B cell (primary cell): ENCODE data around the gene ADGRV1. TPM values are rescaled to one million over a fixed set of nuclear protein-coding genes. Genes with fewer than 3 reads are reported as not detected.

Source experiments
- ATAC-seq: fragments of 200-7000 bp; cut with Tn5 transposase; one replicate; pipeline ENCODE4 v1.10.0; 2021; ENCODE audit warnings: low read depth, mild to moderate bottlenecking, moderate number of reproducible peaks, moderate library complexity
- CTCF ChIA-PET: fragments of 350-600 bp; sonication (Branson Sonifier 250); formaldehyde crosslinking; loops from one replicate; lab custom pipeline; 2021; ENCODE audit warnings: antibody characterized with exemption, inconsistent platforms; lab: Charles Lee
- POLR2A ChIA-PET: fragments of 350-600 bp; sonication (Branson Sonifier 250); formaldehyde crosslinking; loops from one replicate; lab custom pipeline; 2021; ENCODE audit warnings: antibody characterized with exemption; lab: Charles Lee
- DNase-seq: peaks from one replicate; pipeline ENCODE4 v3.0.0; 2013
- H2AFZ ChIP-seq: 2 replicates; pipeline ENCODE4 v1.6.1; 2012; ENCODE audit warnings: mild to moderate bottlenecking, low read depth, low read length; ENCODE audit not compliant: insufficient read depth, poor library complexity, severe bottlenecking
- H3K27ac ChIP-seq, 2 donors: 1 replicate in 1 of 2; 2 replicates in 1 of 2; pipeline ENCODE4 v1.5.1; 2012 to 2013; ENCODE audit warnings: low read length in 2 of 2, mild to moderate bottlenecking in 2 of 2, moderate library complexity in 1 of 2
- H3K27me3 ChIP-seq, 4 experiments: fragments of 200-600 bp in 1 of 4; sonication (generic) in 1 of 4; replicated peaks in 1 of 4; 1 replicate in 2 of 4; 2 replicates in 2 of 4; pipeline versions ENCODE4 v1.6.1 to v1.7.0; 2013 to 2016; ENCODE audit warnings: low read length in 3 of 4, mild to moderate bottlenecking in 2 of 4, mixed read lengths in 1 of 4, moderate library complexity in 1 of 4; ENCODE audit not compliant: insufficient read depth in 4 of 4, control insufficient read depth in 3 of 4; ENCODE audit errors: control extremely low read depth in 1 of 4
- H3K36me3 ChIP-seq, 2 experiments: replicated peaks in 1 of 2; 1 replicate in 1 of 2; 2 replicates in 1 of 2; pipeline versions ENCODE4 v1.6.1 to v1.7.1; 2013; ENCODE audit warnings: low read length in 1 of 2; ENCODE audit not compliant: insufficient read depth in 2 of 2, control insufficient read depth in 1 of 2; ENCODE audit errors: control extremely low read depth in 1 of 2, extremely low read depth in 1 of 2
- H3K4me1 ChIP-seq, 2 donors: fragments of 200-600 bp in 1 of 2; sonication (generic) in 1 of 2; 1 replicate in 1 of 2; 2 replicates in 1 of 2; pipeline versions ENCODE4 v1.5.1 to v1.6.1; 2013 to 2017; ENCODE audit warnings: low read length in 2 of 2; ENCODE audit not compliant: control insufficient read depth in 2 of 2, insufficient read depth in 2 of 2
- H3K4me2 ChIP-seq: replicated peaks from 2 replicates; pipeline ENCODE3; 2012; ENCODE audit warnings: mild to moderate bottlenecking, low read depth, low read length; ENCODE audit not compliant: poor library complexity, severe bottlenecking
- H3K4me3 ChIP-seq, 5 experiments: fragments of 200-600 bp in 1 of 5; sonication (generic) in 1 of 5; 1 replicate in 3 of 5; 2 replicates in 2 of 5; pipeline versions ENCODE4 v1.5.1 to v1.7.0; 2011 to 2016; ENCODE audit warnings: low read length in 4 of 5, mild to moderate bottlenecking in 4 of 5, low read depth in 2 of 5, control low read depth in 1 of 5, moderate library complexity in 1 of 5; ENCODE audit not compliant: insufficient read depth in 1 of 5; ENCODE audit errors: control extremely low read depth in 1 of 5, extremely low read depth in 1 of 5
- H3K79me2 ChIP-seq: fragments of 200-600 bp; sonication (generic); one replicate; pipeline ENCODE4 v1.6.0; 2016; ENCODE audit warnings: low read length; ENCODE audit not compliant: control insufficient read depth, insufficient read depth
- H3K9ac ChIP-seq: fragments of 200-600 bp; sonication (generic); 2 replicates; pipeline ENCODE4 v1.6.1; 2017; ENCODE audit warnings: mild to moderate bottlenecking, low read length, moderate library complexity
- H3K9me3 ChIP-seq, 3 donors: one replicate each; pipeline versions ENCODE4 v1.6.1 to v1.7.1; 2013; ENCODE audit warnings: low read length in 2 of 3; ENCODE audit not compliant: control insufficient read depth in 2 of 3, insufficient read depth in 1 of 3; ENCODE audit errors: control extremely low read depth in 1 of 3
- H4K20me1 ChIP-seq: 2 replicates; pipeline ENCODE4 v1.6.0; 2012; ENCODE audit warnings: mild to moderate bottlenecking, low read length; ENCODE audit not compliant: insufficient read depth, control insufficient read depth, poor library complexity, severe bottlenecking
- H3K27ac Mint-ChIP-seq: one replicate; pipeline ENCODE4 v1.8.0; 2021; ENCODE audit warnings: mixed read lengths
- H3K27me3 Mint-ChIP-seq: one replicate; pipeline ENCODE4 v1.8.0; 2021; ENCODE audit warnings: mixed read lengths
- H3K4me1 Mint-ChIP-seq: one replicate; pipeline ENCODE4 v1.8.0; 2021; ENCODE audit warnings: mixed read lengths
- H3K4me3 Mint-ChIP-seq: one replicate; pipeline ENCODE4 v1.8.0; 2021; ENCODE audit warnings: mixed read lengths
- H3K9me3 Mint-ChIP-seq: one replicate; pipeline ENCODE4 v1.8.0; 2022; ENCODE audit warnings: mixed read lengths; ENCODE audit not compliant: insufficient read depth
- CTCF ChIP-seq: fragments of 200-600 bp; IDR thresholded peaks from one replicate; pipeline ENCODE4 v1.8.0; 2022; ENCODE audit warnings: antibody characterized with exemption, mild to moderate bottlenecking
- EZH2 ChIP-seq: IDR thresholded peaks from 2 replicates; pipeline ENCODE4 v1.6.1; 2012; ENCODE audit warnings: borderline replicate concordance, low read depth, mild to moderate bottlenecking, moderate library complexity, low read length; ENCODE audit not compliant: insufficient read depth, poor library complexity, severe bottlenecking
- WGBS: methylation state at CpG from one replicate; pipeline ENCODE4 v1.1.5; 2013; ENCODE audit warnings: missing lambda C conversion rate; ENCODE audit not compliant: insufficient coverage; 5-methylcytosine and 5-hydroxymethylcytosine counted together
- intact Hi-C: fragments of 100-400 bp; cut with micrococcal nuclease; formaldehyde crosslinking; loops from one replicate; pipeline ENCODE4 v1.10.0; 2022
- polyA plus RNA-seq: library from polyadenylated mRNA; depleted of rRNA; stranded (reverse); fragments of >200 nt; gene quantifications from 2 replicates; pipeline ENCODE4 v1.2.3, GENCODE V29; 2012
- total RNA-seq, 2 donors: library from RNA; stranded (reverse); fragments of 120-200 nt in 1 of 2; gene quantifications; 1 replicate in 1 of 2; 2 replicates in 1 of 2; pipeline versions ENCODE4 v1.2.3 to v1.2.4, GENCODE V29; 2013 to 2022

Gene ADGRV1
- total and polyA plus RNA-seq, 2 donors (not counting 1 experiment from before 2014, with no cell fraction given) = 0.07 TPM; not detected in 1

- H3K79me2 ChIP-seq = no peaks in the 10 kb centered on the region
- Mint-ChIP-seq H3K4me3 (no peak overlapping the region), H3K27me3 (peaks cover 36% of the 10 kb centered on the region), H3K9me3 (no peaks in the 10 kb centered on the region), H3K27ac (no peak overlapping the region), H3K4me1 (peaks cover 8% of the 10 kb centered on the region)
- H3K4me2 ChIP-seq = no peak overlapping the region
- H4K20me1 ChIP-seq = no peaks in the 10 kb centered on the region
- POLR2A ChIA-PET = no interaction called here
- TF ChIP-seq EZH2 (no peak), CTCF (no peak)
- no peak for ATAC-seq
- CTCF ChIA-PET = no interaction called here
- no peak overlapping the region for H2AFZ ChIP-seq
- H3K9me3 ChIP-seq = peaks cover 0 to 4% (median 0%) of the 10 kb centered on the region in 3 donors
- peaks cover 3% of the 10 kb centered on the region in 2 donors for H3K4me1 ChIP-seq
- H3K36me3 ChIP-seq = no peaks in the 10 kb centered on the region
- no peak for DNase-seq
- H3K27me3 ChIP-seq = peaks cover 0 to 27% (median 14%) of the 10 kb centered on the region in 4 experiments
- intact Hi-C loops = no loop called here
- H3K9ac ChIP-seq = no peak overlapping the region
- no peak overlapping the region for H3K4me3 ChIP-seq
- H3K27ac ChIP-seq = no peak overlapping the region
These were observed 9.4 kb upstream of the ADGRV1 start for GRCh38 chr5:90549223-90549622.

- Mint-ChIP-seq H3K27ac (no peak overlapping the region), H3K9me3 (no peaks in the 10 kb centered on the region), H3K4me3 (no peak overlapping the region), H3K27me3 (peaks cover 38% of the 10 kb centered on the region), H3K4me1 (peaks cover 8% of the 10 kb centered on the region)
- Histone ChIP-seq H3K4me3 (no peak overlapping the region), H3K9ac (no peak overlapping the region), H3K36me3 (no peaks in the 10 kb centered on the region), H3K27ac (no peak overlapping the region), H2AFZ (no peak overlapping the region), H3K4me1 (peaks cover 3% of the 10 kb centered on the region in 2 donors), H3K4me2 (no peak overlapping the region), H3K79me2 (no peaks in the 10 kb centered on the region), H3K27me3 (peaks cover 0 to 27% (median 12%) of the 10 kb centered on the region in 4 experiments), H3K9me3 (peaks cover 0 to 4% (median 0%) of the 10 kb centered on the region in 3 donors), H4K20me1 (no peaks in the 10 kb centered on the region)
- ATAC-seq = no peak
- ChIA-PET CTCF (no interaction called here), POLR2A (interaction anchor here (0.7 kb wide), 1 partner anchor 123 kb away, joined by 3 read pairs; no protein-coding TSS in a partner anchor)
- DNase-seq = no peak
- TF ChIP-seq EZH2 (no peak), CTCF (no peak)
- 88% methylated on average over 1 of the region's 2 CpGs for WGBS
- intact Hi-C loops = no loop called here
These were observed 8.8 kb upstream of the ADGRV1 start for GRCh38 chr5:90549729-90550275.
